ENCODE data around the gene ZNF417. TPM values are rescaled to one million over a fixed set of nuclear protein-coding genes. Genes with fewer than 3 reads are reported as not detected.

ZNF417 gene
- total and polyA plus RNA-seq, 2 experiments from 2014 or later = 6.0 to 19.4 TPM

DNA sequence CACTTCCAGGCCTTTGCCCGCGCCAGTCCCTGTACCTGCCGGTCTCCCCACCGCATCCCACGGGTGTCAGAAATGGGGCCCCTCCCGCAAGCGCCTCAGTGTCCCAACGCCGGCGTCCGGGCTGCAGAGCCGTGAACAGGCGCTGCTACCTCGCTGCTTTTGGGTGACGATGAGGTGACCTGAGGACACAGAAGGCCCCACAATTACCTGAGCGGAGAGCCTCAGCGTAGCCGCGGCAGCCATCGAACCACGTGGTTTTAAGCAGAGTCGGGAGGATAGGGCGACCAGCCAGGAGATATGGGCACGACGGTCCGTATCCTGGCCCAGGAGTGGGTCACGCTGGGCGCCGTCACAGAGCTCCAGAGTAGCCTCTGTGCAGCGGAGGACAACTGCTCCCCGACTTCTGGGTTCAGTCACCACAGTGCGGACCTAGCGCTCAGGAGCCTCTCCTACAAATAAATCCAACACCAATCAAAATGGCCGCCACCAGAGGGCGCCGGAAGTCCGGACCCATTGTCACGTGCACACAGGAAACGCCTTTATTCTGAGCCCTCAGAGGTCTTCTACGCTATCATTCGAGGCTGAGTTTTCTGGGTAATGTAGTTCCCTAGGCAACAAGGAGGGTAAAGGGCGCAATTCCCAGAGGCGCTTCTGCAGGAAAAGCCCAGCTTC, 27.7 kb downstream of the ZNF417 start, which contains the start of gene ZNF814 (continued):
- TF ChIP-seq, protein P1, sequence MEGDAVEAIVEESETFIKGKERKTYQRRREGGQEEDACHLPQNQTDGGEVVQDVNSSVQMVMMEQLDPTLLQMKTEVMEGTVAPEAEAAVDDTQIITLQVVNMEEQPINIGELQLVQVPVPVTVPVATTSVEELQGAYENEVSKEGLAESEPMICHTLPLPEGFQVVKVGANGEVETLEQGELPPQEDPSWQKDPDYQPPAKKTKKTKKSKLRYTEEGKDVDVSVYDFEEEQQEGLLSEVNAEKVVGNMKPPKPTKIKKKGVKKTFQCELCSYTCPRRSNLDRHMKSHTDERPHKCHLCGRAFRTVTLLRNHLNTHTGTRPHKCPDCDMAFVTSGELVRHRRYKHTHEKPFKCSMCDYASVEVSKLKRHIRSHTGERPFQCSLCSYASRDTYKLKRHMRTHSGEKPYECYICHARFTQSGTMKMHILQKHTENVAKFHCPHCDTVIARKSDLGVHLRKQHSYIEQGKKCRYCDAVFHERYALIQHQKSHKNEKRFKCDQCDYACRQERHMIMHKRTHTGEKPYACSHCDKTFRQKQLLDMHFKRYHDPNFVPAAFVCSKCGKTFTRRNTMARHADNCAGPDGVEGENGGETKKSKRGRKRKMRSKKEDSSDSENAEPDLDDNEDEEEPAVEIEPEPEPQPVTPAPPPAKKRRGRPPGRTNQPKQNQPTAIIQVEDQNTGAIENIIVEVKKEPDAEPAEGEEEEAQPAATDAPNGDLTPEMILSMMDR (conservative IDR thresholded peaks at IDR 0.05; ENCODE audit: low read depth in 2 of 2) = peak; percentile 15 to 16; a peak in 2 of 4 replicates
- TF ChIP-seq STAT1 (IDR thresholded peaks at IDR 0.05; ENCODE audit: unreplicated experiment) (no peak), NANOG (IDR thresholded peaks at IDR 0.05; ENCODE audit: borderline replicate concordance) (no peak), ZNF114 (CRISPR knock-in tag; IDR thresholded peaks at IDR 0.05) (no peak), EZH2phosphoT487 (IDR thresholded peaks at IDR 0.05; ENCODE audit: unreplicated experiment) (no peak), POLR2AphosphoS5 (IDR thresholded peaks at IDR 0.05; ENCODE audit: low read depth) (peak; percentile 85), EZH2 (IDR thresholded peaks at IDR 0.05; ENCODE audit: low read depth, unreplicated experiment) (no peak)
- TF ChIP-seq, protein P2, sequence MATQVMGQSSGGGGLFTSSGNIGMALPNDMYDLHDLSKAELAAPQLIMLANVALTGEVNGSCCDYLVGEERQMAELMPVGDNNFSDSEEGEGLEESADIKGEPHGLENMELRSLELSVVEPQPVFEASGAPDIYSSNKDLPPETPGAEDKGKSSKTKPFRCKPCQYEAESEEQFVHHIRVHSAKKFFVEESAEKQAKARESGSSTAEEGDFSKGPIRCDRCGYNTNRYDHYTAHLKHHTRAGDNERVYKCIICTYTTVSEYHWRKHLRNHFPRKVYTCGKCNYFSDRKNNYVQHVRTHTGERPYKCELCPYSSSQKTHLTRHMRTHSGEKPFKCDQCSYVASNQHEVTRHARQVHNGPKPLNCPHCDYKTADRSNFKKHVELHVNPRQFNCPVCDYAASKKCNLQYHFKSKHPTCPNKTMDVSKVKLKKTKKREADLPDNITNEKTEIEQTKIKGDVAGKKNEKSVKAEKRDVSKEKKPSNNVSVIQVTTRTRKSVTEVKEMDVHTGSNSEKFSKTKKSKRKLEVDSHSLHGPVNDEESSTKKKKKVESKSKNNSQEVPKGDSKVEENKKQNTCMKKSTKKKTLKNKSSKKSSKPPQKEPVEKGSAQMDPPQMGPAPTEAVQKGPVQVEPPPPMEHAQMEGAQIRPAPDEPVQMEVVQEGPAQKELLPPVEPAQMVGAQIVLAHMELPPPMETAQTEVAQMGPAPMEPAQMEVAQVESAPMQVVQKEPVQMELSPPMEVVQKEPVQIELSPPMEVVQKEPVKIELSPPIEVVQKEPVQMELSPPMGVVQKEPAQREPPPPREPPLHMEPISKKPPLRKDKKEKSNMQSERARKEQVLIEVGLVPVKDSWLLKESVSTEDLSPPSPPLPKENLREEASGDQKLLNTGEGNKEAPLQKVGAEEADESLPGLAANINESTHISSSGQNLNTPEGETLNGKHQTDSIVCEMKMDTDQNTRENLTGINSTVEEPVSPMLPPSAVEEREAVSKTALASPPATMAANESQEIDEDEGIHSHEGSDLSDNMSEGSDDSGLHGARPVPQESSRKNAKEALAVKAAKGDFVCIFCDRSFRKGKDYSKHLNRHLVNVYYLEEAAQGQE (IDR thresholded peaks at IDR 0.05; ENCODE audit: unreplicated experiment) = no peak
- TF ChIP-seq, protein P3, sequence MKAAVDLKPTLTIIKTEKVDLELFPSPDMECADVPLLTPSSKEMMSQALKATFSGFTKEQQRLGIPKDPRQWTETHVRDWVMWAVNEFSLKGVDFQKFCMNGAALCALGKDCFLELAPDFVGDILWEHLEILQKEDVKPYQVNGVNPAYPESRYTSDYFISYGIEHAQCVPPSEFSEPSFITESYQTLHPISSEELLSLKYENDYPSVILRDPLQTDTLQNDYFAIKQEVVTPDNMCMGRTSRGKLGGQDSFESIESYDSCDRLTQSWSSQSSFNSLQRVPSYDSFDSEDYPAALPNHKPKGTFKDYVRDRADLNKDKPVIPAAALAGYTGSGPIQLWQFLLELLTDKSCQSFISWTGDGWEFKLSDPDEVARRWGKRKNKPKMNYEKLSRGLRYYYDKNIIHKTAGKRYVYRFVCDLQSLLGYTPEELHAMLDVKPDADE (IDR thresholded peaks at IDR 0.05) = peak; percentile 93

DNA sequence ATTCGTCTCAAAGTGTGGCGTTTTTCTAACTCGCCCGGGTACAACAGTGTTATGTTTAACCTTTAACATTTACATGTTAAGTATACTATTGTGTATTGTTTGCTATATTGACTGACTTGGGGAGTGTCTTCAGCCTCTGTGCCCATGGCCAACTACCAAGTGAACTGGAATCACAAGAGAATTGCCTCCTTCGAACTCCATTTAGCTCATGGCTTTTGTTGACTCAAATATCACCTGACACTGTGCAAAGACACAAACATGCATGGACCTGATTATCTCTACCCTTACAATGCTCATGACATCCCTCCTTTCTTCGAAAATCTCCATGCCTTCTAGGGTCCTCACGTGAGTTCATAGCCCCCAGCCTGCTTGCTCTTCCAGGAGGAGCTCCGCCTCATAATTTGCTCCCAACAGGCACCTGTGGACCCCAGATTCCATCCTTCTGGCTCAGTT, 28.3 kb downstream of the ZNF417 start:
- Mint-ChIP-seq H3K27me3 (ENCODE audit: insufficient read depth, low read depth, poor library complexity) (peaks cover 6% of the 10 kb centered on the region), H3K36me3 (ENCODE audit: low read depth) (peaks cover 52% of the 10 kb centered on the region), H3K4me1 (peaks cover 42% of the 10 kb centered on the region), H3K9me3 (peaks cover 3% of the 10 kb centered on the region; the same call in 2 of the 3 replicates), H3K4me3 (peak overlapping the region; percentile 92), H3K27ac (peak overlapping the region; percentile 84)
- Histone ChIP-seq H4K20me1 (replicated peaks; ENCODE audit: insufficient read depth) (peaks cover 35% of the 10 kb centered on the region), H3K9me2 (ENCODE audit: insufficient read depth) (no peaks in the 10 kb centered on the region; the same call in 1 of the 2 replicates), H3K4me2 (peak overlapping the region; percentile 75), H2AFZ (no peak overlapping the region), H3K4me1 (ENCODE audit: insufficient read depth) (peaks cover 34% of the 10 kb centered on the region), H3K27ac (ENCODE audit: low read depth) (peak overlapping the region; percentile 95), H3K79me2 (replicated peaks; ENCODE audit: insufficient read depth) (peaks cover 52% of the 10 kb centered on the region), H3F3A (replicated peaks; ENCODE audit: low read depth) (no peaks in the 10 kb centered on the region; the same call in 1 of the 2 replicates), H3K27me3 (ENCODE audit: insufficient read depth) (no peaks in the 10 kb centered on the region), H3K4me3 (peak overlapping the region; percentile 73), H3K36me3 (ENCODE audit: insufficient read depth) (peaks cover 13% of the 10 kb centered on the region)
- DNase-seq (ENCODE audit: low spot score) (peak; percentile 45), ATAC-seq (peak; percentile 12; the same call in 2 of the 3 replicates)
- TF ChIP-seq STAT1 (IDR thresholded peaks at IDR 0.05; ENCODE audit: unreplicated experiment) (no peak), EZH2 (IDR thresholded peaks at IDR 0.05; ENCODE audit: low read depth, unreplicated experiment) (no peak), ZNF114 (CRISPR knock-in tag; IDR thresholded peaks at IDR 0.05) (no peak), NANOG (IDR thresholded peaks at IDR 0.05; ENCODE audit: borderline replicate concordance) (no peak), EZH2phosphoT487 (IDR thresholded peaks at IDR 0.05; ENCODE audit: unreplicated experiment) (no peak)
- TF ChIP-seq, protein P3 (IDR thresholded peaks at IDR 0.05) = no peak
